ENCODE results near the gene ATP1A1. TPM values are rescaled to one million over a fixed set of nuclear protein-coding genes. Genes with fewer than 3 reads are reported as not detected.

ATP1A1 gene
- total and polyA plus RNA-seq, 4 donors, result 68.6 to 128 (median 82.6) TPM

GRCh38 chr1:116433275-116434257 lies 60.5 kb downstream of the ATP1A1 start:
- Histone ChIP-seq H3K9ac (ENCODE audit: low read depth in 1 of 2, low read length in 2 of 2) (no peak overlapping the region), H3K27ac (ENCODE audit: low read depth in 1 of 2, low read length in 2 of 2) (peak overlapping the region in 1 of 2 donors; percentile 13), H3K9me3 (ENCODE audit: control insufficient read depth in 4 of 4, low read length in 3 of 4) (no peaks in the 10 kb centered on the region), H3K4me1 (ENCODE audit: control insufficient read depth in 4 of 4, insufficient read depth in 4 of 4, low read length in 3 of 4) (peaks cover 0 to 3% (median 0%) of the 10 kb centered on the region in 4 donors), H3K4me3 (ENCODE audit: low read depth in 1 of 3, low read length in 3 of 3) (no peak overlapping the region), H3K36me3 (ENCODE audit: control insufficient read depth in 4 of 4, insufficient read depth in 3 of 4, low read depth in 1 of 4, low read length in 3 of 4) (no peaks in the 10 kb centered on the region), H3K27me3 (ENCODE audit: control insufficient read depth in 4 of 4, insufficient read depth in 4 of 4, low read length in 3 of 4) (no peaks in the 10 kb centered on the region)
- no peak for DNase-seq (ENCODE audit: low spot score)
- 53% methylated on average over 13 of the region's 13 CpGs for WGBS
- TF ChIP-seq NR2F2 (IDR thresholded peaks at IDR 0.05), result no peak
- TF ChIP-seq MAX (IDR thresholded peaks at IDR 0.05), result peak; percentile 29
- TF ChIP-seq JUND (IDR thresholded peaks at IDR 0.05), result no peak
- peak in 1 of 2 donors; percentile 25 for TF ChIP-seq RXRA (IDR thresholded peaks at IDR 0.05)
- peak in 1 of 2 donors; percentile 37 for TF ChIP-seq HNF4A (conservative IDR thresholded peaks at IDR 0.05)
- no peak for TF ChIP-seq ZBTB33 (IDR thresholded peaks at IDR 0.05)
- TF ChIP-seq FOXA2 (IDR thresholded peaks at IDR 0.05), result no peak
- peak; percentile 36 for TF ChIP-seq SP1 (IDR thresholded peaks at IDR 0.05)

GRCh38 chr1:116434849-116435248 lies 61.8 kb downstream of the ATP1A1 start:
- TF ChIP-seq MAX (IDR thresholded peaks at IDR 0.05), result no peak
- no peak for TF ChIP-seq ZBTB33 (IDR thresholded peaks at IDR 0.05)
- no peak for TF ChIP-seq YY1 (IDR thresholded peaks at IDR 0.05)
- no peak for TF ChIP-seq FOXA2 (IDR thresholded peaks at IDR 0.05)
- Histone ChIP-seq H3K9me3 (ENCODE audit: control insufficient read depth in 4 of 4, low read length in 3 of 4) (no peaks in the 10 kb centered on the region), H3K27ac (ENCODE audit: low read depth in 1 of 2, low read length in 2 of 2) (no peak overlapping the region), H3K36me3 (ENCODE audit: control insufficient read depth in 4 of 4, insufficient read depth in 3 of 4, low read depth in 1 of 4, low read length in 3 of 4) (no peaks in the 10 kb centered on the region), H3K4me3 (ENCODE audit: low read depth in 1 of 3, low read length in 3 of 3) (no peak overlapping the region), H3K4me1 (ENCODE audit: control insufficient read depth in 4 of 4, insufficient read depth in 4 of 4, low read length in 3 of 4) (peaks cover 0 to 3% (median 0%) of the 10 kb centered on the region in 4 donors), H3K9ac (ENCODE audit: low read depth in 1 of 2, low read length in 2 of 2) (no peak overlapping the region), H3K27me3 (ENCODE audit: control insufficient read depth in 4 of 4, insufficient read depth in 4 of 4, low read length in 3 of 4) (no peaks in the 10 kb centered on the region)
- no peak for DNase-seq (ENCODE audit: low spot score)
- 95% methylated on average over 3 of the region's 3 CpGs for WGBS

GRCh38 chr1:116435806-116436610 lies 63.0 kb downstream of the ATP1A1 start:
- Histone ChIP-seq H3K27me3 (ENCODE audit: control insufficient read depth in 4 of 4, insufficient read depth in 4 of 4, low read length in 3 of 4) (no peaks in the 10 kb centered on the region), H3K9ac (ENCODE audit: low read depth in 1 of 2, low read length in 2 of 2) (no peak overlapping the region), H3K4me1 (ENCODE audit: control insufficient read depth in 4 of 4, insufficient read depth in 4 of 4, low read length in 3 of 4) (peaks cover 0 to 3% (median 0%) of the 10 kb centered on the region in 4 donors), H3K4me3 (ENCODE audit: low read depth in 1 of 3, low read length in 3 of 3) (no peak overlapping the region), H3K27ac (ENCODE audit: low read depth in 1 of 2, low read length in 2 of 2) (no peak overlapping the region), H3K36me3 (ENCODE audit: control insufficient read depth in 4 of 4, insufficient read depth in 3 of 4, low read depth in 1 of 4, low read length in 3 of 4) (no peaks in the 10 kb centered on the region), H3K9me3 (ENCODE audit: control insufficient read depth in 4 of 4, low read length in 3 of 4) (no peaks in the 10 kb centered on the region)
- TF ChIP-seq ZBTB33 (IDR thresholded peaks at IDR 0.05), result no peak
- no peak for TF ChIP-seq TAF1 (conservative IDR thresholded peaks at IDR 0.05)
- TF ChIP-seq FOXA2 (IDR thresholded peaks at IDR 0.05), result no peak
- no peak for TF ChIP-seq FOXA1 (IDR thresholded peaks at IDR 0.05)
- TF ChIP-seq EGR1 (IDR thresholded peaks at IDR 0.05; ENCODE audit: low read depth in 2 of 2), result no peak
- no peak for TF ChIP-seq MAX (IDR thresholded peaks at IDR 0.05)
- no peak for TF ChIP-seq RXRA (IDR thresholded peaks at IDR 0.05)
- no peak for TF ChIP-seq GABPA (IDR thresholded peaks at IDR 0.05 in 1 of 2, conservative IDR thresholded peaks at IDR 0.05 in 1 of 2)
- DNase-seq (ENCODE audit: low spot score), result no peak
- 90% methylated on average over 2 of the region's 2 CpGs for WGBS
